SK-N-SH (cell line): ENCODE results near the gene DEXI. TPM values are rescaled to one million over a fixed set of nuclear protein-coding genes. Genes with fewer than 3 reads are reported as not detected.

Experiments
- CTCF ChIA-PET: fragments of 300-600, 350-600 bp; formaldehyde crosslinking; extraction: SDS; loops from one replicate; lab custom pipeline; 2021; lab: Yijun Ruan, JAX
- POLR2A ChIA-PET: fragments of 350-600 bp; sonication (Branson Sonifier 250); formaldehyde crosslinking; extraction: SDS; loops from one replicate; lab custom pipeline; 2020; ENCODE audit warnings: antibody characterized with exemption, inconsistent platforms; lab: Yijun Ruan, JAX
- DNase-seq: peaks from one replicate; pipeline ENCODE4 v3.0.0; 2012
- H2AFZ ChIP-seq: fragments of 200-600 bp; sonication (generic); 2 replicates; pipeline ENCODE4 v1.8.1; 2016; ENCODE audit warnings: antibody characterized with exemption, mild to moderate bottlenecking, low read depth
- H3F3A ChIP-seq: fragments of 200-600 bp; sonication (generic); replicated peaks from 2 replicates; pipeline ENCODE3; 2016; ENCODE audit warnings: antibody characterized with exemption, mild to moderate bottlenecking; ENCODE audit not compliant: insufficient read depth
- H3K27ac ChIP-seq, 2 experiments: fragments of 200-500 bp in 1 of 2; fragments of 200-600 bp in 1 of 2; sonication (Bioruptor generic) in 1 of 2; sonication (generic), shearing (Covaris generic) in 1 of 2; 2 replicates each; pipeline versions ENCODE4 v1.5.1 to v1.6.1; 2014 to 2016; ENCODE audit warnings: low read depth in 2 of 2, inconsistent platforms in 1 of 2, low read length in 1 of 2, mild to moderate bottlenecking in 1 of 2, mixed read lengths in 1 of 2
- H3K27me3 ChIP-seq: fragments of 200-600 bp; sonication (generic), shearing (Covaris generic); 2 replicates; pipeline ENCODE4 v1.6.1; 2016; ENCODE audit warnings: mixed run types; ENCODE audit not compliant: insufficient read depth
- H3K36me3 ChIP-seq, 2 experiments: fragments of 200-500 bp in 1 of 2; fragments of 200-600 bp in 1 of 2; sonication (Bioruptor generic) in 1 of 2; sonication (generic) in 1 of 2; replicated peaks in 1 of 2; 2 replicates each; pipeline versions ENCODE3 to v1.5.1; 2014 to 2016; ENCODE audit warnings: low read length in 1 of 2, mild to moderate bottlenecking in 1 of 2; ENCODE audit not compliant: insufficient read depth in 2 of 2, control insufficient read depth in 1 of 2
- H3K4me1 ChIP-seq, 2 experiments: fragments of 200-500 bp in 1 of 2; fragments of 200-600 bp in 1 of 2; sonication (Bioruptor generic) in 1 of 2; sonication (generic), shearing (Covaris generic) in 1 of 2; 2 replicates each; pipeline versions ENCODE4 v1.5.1 to v1.6.1; 2014 to 2016; ENCODE audit warnings: low read depth in 1 of 2, low read length in 1 of 2, mixed run types in 1 of 2; ENCODE audit not compliant: insufficient read depth in 2 of 2, control insufficient read depth in 1 of 2
- H3K4me2 ChIP-seq: fragments of 200-600 bp; sonication (generic), shearing (Covaris generic); 2 replicates; pipeline ENCODE4 v1.6.1; 2017; ENCODE audit warnings: mixed run types
- H3K4me3 ChIP-seq, 2 experiments: fragments of 200-500 bp in 1 of 2; fragments of 200-600 bp in 1 of 2; sonication (Bioruptor generic) in 1 of 2; sonication (generic), shearing (Covaris generic) in 1 of 2; 2 replicates each; pipeline versions ENCODE4 v1.5.1 to v1.8.1; 2014 to 2016; ENCODE audit warnings: low read depth in 2 of 2, inconsistent platforms in 1 of 2, low read length in 1 of 2, mild to moderate bottlenecking in 1 of 2, mixed read lengths in 1 of 2, moderate library complexity in 1 of 2
- H3K79me2 ChIP-seq: fragments of 200-600 bp; sonication (generic); 2 replicates; pipeline ENCODE4 v1.8.1; 2017; ENCODE audit warnings: mild to moderate bottlenecking; ENCODE audit not compliant: insufficient read depth
- H3K9ac ChIP-seq: fragments of 200-600 bp; sonication (generic); 2 replicates; pipeline ENCODE4 v1.6.1; 2017; ENCODE audit warnings: mixed run types
- H3K9me2 ChIP-seq: fragments of 200-600 bp; sonication (generic); 2 replicates; pipeline ENCODE4 v1.6.1; 2017; ENCODE audit warnings: mixed run types
- H3K9me3 ChIP-seq: fragments of 200-600 bp; sonication (generic); 2 replicates; pipeline ENCODE4 v1.6.1; 2017; ENCODE audit warnings: mixed run types, mild to moderate bottlenecking, moderate library complexity
- H4K20me1 ChIP-seq: fragments of 200-600 bp; sonication (generic); 2 replicates; pipeline ENCODE4 v1.6.1; 2017; ENCODE audit warnings: mild to moderate bottlenecking, mixed run types; ENCODE audit not compliant: insufficient read depth
- ELF1 ChIP-seq: IDR thresholded peaks from 2 replicates; pipeline ENCODE4 v1.4.0; 2012
- EP300 ChIP-seq, 2 experiments: IDR thresholded peaks; 2 replicates each; pipeline versions ENCODE4 v1.4.0 to v1.6.1; 2012; ENCODE audit warnings: borderline replicate concordance in 1 of 2, low read depth in 1 of 2, low read length in 1 of 2
- FOXM1 ChIP-seq: IDR thresholded peaks from 2 replicates; pipeline ENCODE4 v1.4.0; 2012; ENCODE audit warnings: low read depth, mild to moderate bottlenecking
- GATA2 ChIP-seq: sonication (generic); formaldehyde crosslinking; IDR thresholded peaks from 2 replicates; pipeline ENCODE4 v1.5.0; 2020; ENCODE audit warnings: mild to moderate bottlenecking, missing genetic modification reagents
- MEF2A ChIP-seq: IDR thresholded peaks from 2 replicates; pipeline ENCODE4 v1.4.0; 2012; ENCODE audit warnings: low read depth, borderline replicate concordance
- MXI1 ChIP-seq: IDR thresholded peaks from 2 replicates; pipeline ENCODE4 v1.6.1; 2012; ENCODE audit warnings: mild to moderate bottlenecking, low read depth, low read length, improper control_type of control experiment
- NFIC ChIP-seq: IDR thresholded peaks from 2 replicates; pipeline ENCODE4 v1.4.0; 2012; ENCODE audit warnings: borderline replicate concordance
- NRF1 ChIP-seq: IDR thresholded peaks from 2 replicates; pipeline ENCODE4 v1.6.1; 2012; ENCODE audit warnings: low read depth, mild to moderate bottlenecking, low read length
- POLR2AphosphoS5 ChIP-seq: IDR thresholded peaks from 2 replicates; pipeline ENCODE4 v1.6.1; 2012; ENCODE audit warnings: low read depth, low read length
- RAD21 ChIP-seq: IDR thresholded peaks from 2 replicates; pipeline ENCODE4 v1.6.1; 2012; ENCODE audit warnings: mild to moderate bottlenecking, low read length
- RFX5 ChIP-seq: IDR thresholded peaks from 2 replicates; pipeline ENCODE4 v1.6.1; 2012; ENCODE audit warnings: mild to moderate bottlenecking, improper control_type of control experiment, low read length
- RXRA ChIP-seq: IDR thresholded peaks from 2 replicates; pipeline ENCODE4 v1.4.0; 2012; ENCODE audit warnings: low read depth, mild to moderate bottlenecking, borderline replicate concordance
- SIN3A ChIP-seq: IDR thresholded peaks from 2 replicates; pipeline ENCODE4 v1.6.1; 2012; ENCODE audit warnings: low read depth, mild to moderate bottlenecking, low read length, moderate library complexity, borderline replicate concordance
- SMC3 ChIP-seq: IDR thresholded peaks from 2 replicates; pipeline ENCODE4 v1.6.1; 2012; ENCODE audit warnings: low read depth, low read length, improper control_type of control experiment
- TCF12 ChIP-seq: IDR thresholded peaks from 2 replicates; pipeline ENCODE4 v1.4.0; 2012
- YY1 ChIP-seq: IDR thresholded peaks from 2 replicates; pipeline ENCODE4 v1.4.0; 2012; ENCODE audit warnings: low read depth, mild to moderate bottlenecking
- WGBS: methylation state at CpG from one replicate; pipeline ENCODE4 v1.1.6; 2017; ENCODE audit warnings: low lambda C conversion rate; 5-methylcytosine and 5-hydroxymethylcytosine counted together
- polyA plus RNA-seq, 3 experiments: library from polyadenylated mRNA; depleted of rRNA; stranded (reverse); fragments of >200 nt; gene quantifications; 2 replicates each; pipeline ENCODE4 v1.2.3, GENCODE V29; 2012
- TF ChIP-seq, protein P1 (sequence below): fragments of 150-350 bp; IDR thresholded peaks from 2 replicates; pipeline ENCODE4 v1.6.1; 2016; ENCODE audit warnings: mild to moderate bottlenecking, low read depth, low read length
- TF ChIP-seq, protein P2 (sequence below): IDR thresholded peaks from 2 replicates; pipeline ENCODE4 v1.4.0; 2012; ENCODE audit warnings: low read depth, borderline replicate concordance
- TF ChIP-seq, protein P3 (sequence below): fragments of 200-600 bp; sonication (generic); IDR thresholded peaks from 2 replicates; pipeline ENCODE4 v1.6.1; 2017; ENCODE audit warnings: antibody characterized with exemption, mild to moderate bottlenecking, moderate library complexity
- TF ChIP-seq, protein P4 (sequence below): IDR thresholded peaks from 2 replicates; pipeline ENCODE4; 2012

Gene DEXI
- polyA plus RNA-seq, 1 of the 3 experiments (the other 2 are of a cell fraction): 55.5 TPM

DNA sequence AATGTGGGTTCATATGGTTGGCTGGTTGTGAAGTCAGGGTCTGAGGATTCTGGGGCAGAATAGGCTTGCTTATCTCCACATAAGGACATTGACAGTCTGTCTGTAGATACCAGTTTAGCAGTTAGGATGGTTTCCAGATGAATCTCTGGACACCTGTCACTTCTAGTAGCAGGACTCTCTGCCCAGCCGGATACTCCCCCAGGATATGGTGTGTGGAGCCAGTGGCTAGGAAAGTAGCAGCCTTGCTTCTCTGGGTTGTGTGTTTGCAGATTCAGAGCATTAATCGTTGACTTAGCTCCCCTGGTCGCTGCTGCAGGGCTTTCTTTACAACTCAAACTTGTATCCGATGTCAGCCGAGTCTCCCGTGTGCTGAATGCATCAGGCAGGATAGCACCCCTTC is 47.3 kb upstream of the DEXI start:
- TF ChIP-seq, protein P1, sequence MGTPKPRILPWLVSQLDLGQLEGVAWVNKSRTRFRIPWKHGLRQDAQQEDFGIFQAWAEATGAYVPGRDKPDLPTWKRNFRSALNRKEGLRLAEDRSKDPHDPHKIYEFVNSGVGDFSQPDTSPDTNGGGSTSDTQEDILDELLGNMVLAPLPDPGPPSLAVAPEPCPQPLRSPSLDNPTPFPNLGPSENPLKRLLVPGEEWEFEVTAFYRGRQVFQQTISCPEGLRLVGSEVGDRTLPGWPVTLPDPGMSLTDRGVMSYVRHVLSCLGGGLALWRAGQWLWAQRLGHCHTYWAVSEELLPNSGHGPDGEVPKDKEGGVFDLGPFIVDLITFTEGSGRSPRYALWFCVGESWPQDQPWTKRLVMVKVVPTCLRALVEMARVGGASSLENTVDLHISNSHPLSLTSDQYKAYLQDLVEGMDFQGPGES: no peak
- TF ChIP-seq EP300 (IDR thresholded peaks at IDR 0.05; ENCODE audit: borderline replicate concordance in 1 of 2, low read depth in 1 of 2, low read length in 1 of 2) (peak in 1 of 2 experiments; percentile 64; a peak in 2 of 4 replicates), FOXM1 (no peak), NRF1 (no peak), GATA2 (peak; percentile 51), RFX5 (no peak), MEF2A (no peak), POLR2AphosphoS5 (no peak), MXI1 (no peak)
- TF ChIP-seq, protein P2, sequence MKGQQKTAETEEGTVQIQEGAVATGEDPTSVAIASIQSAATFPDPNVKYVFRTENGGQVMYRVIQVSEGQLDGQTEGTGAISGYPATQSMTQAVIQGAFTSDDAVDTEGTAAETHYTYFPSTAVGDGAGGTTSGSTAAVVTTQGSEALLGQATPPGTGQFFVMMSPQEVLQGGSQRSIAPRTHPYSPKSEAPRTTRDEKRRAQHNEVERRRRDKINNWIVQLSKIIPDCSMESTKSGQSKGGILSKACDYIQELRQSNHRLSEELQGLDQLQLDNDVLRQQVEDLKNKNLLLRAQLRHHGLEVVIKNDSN: no peak
- H3K9me2 ChIP-seq: no peaks in the 10 kb centered on the region
- H4K20me1 ChIP-seq: no peaks in the 10 kb centered on the region
- peaks cover 11 to 25% of the 10 kb centered on the region in 2 experiments; a peak in 3 of 4 replicates for H3K4me1 ChIP-seq
- no peak overlapping the region for H2AFZ ChIP-seq
- H3K79me2 ChIP-seq: no peaks in the 10 kb centered on the region
- no peak overlapping the region for H3K9ac ChIP-seq
- H3K27me3 ChIP-seq: no peaks in the 10 kb centered on the region
- ChIA-PET POLR2A (no interaction called here), CTCF (interaction anchor here (1.1 to 1.7 kb wide), 4 partner anchors 16 to 266 kb away, joined by 3 to 7 read pairs (median 4); partner anchors contain the start of gene SOCS1)
- no peak overlapping the region for H3K4me3 ChIP-seq
- peak overlapping the region in 1 of 2 experiments; percentile 11; a peak in 1 of 4 replicates for H3K27ac ChIP-seq
- H3K4me2 ChIP-seq: no peak overlapping the region
- H3K36me3 ChIP-seq: peaks cover 8 to 13% of the 10 kb centered on the region in 2 experiments
- H3K9me3 ChIP-seq: no peaks in the 10 kb centered on the region
- DNase-seq: peak; percentile 45
- 87% methylated on average over 6 of the region's 6 CpGs for WGBS
- H3F3A ChIP-seq: peaks cover 5% of the 10 kb centered on the region

DNA sequence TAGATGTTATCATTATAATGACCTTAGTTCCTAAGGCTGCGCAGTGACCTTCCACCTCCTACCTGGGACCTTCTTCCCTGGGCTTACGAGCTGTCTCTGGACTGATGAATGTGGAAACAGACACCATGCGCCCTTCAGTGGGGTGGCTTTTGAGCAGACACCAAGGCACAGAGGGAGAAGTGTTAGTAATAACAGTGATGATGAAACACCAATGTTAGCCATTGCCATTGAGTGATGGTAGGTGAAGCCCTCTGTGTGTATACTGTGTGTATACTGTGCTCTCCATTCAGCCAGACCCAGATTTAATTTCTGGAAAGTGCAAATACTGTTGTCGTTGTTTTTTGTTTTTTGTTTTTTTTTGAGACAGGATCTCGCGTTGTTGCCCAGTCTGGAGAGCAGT is 46.6 kb upstream of the DEXI start:
- Histone ChIP-seq H3K36me3 (peaks cover 7 to 12% of the 10 kb centered on the region in 2 experiments), H3K9ac (no peak overlapping the region), H3F3A (peaks cover 5% of the 10 kb centered on the region), H3K79me2 (no peaks in the 10 kb centered on the region), H2AFZ (no peak overlapping the region), H3K27me3 (no peaks in the 10 kb centered on the region), H3K4me2 (no peak overlapping the region), H3K9me2 (no peaks in the 10 kb centered on the region), H3K27ac (no peak overlapping the region), H4K20me1 (no peaks in the 10 kb centered on the region), H3K4me1 (peaks cover 11 to 25% of the 10 kb centered on the region in 2 experiments; a peak in 3 of 4 replicates), H3K4me3 (no peak overlapping the region), H3K9me3 (no peaks in the 10 kb centered on the region)
- CTCF ChIA-PET: interaction anchor here (1.1 kb wide), 1 partner anchor 17 kb away, joined by 3 read pairs; no protein-coding TSS in a partner anchor
- no peak for TF ChIP-seq SMC3
- TF ChIP-seq SIN3A: no peak
- TF ChIP-seq NFIC: no peak
- TF ChIP-seq RAD21: no peak
- TF ChIP-seq RFX5: no peak
- no peak for TF ChIP-seq ELF1
- TF ChIP-seq POLR2AphosphoS5: no peak
- TF ChIP-seq GATA2: no peak
- TF ChIP-seq, protein P3, sequence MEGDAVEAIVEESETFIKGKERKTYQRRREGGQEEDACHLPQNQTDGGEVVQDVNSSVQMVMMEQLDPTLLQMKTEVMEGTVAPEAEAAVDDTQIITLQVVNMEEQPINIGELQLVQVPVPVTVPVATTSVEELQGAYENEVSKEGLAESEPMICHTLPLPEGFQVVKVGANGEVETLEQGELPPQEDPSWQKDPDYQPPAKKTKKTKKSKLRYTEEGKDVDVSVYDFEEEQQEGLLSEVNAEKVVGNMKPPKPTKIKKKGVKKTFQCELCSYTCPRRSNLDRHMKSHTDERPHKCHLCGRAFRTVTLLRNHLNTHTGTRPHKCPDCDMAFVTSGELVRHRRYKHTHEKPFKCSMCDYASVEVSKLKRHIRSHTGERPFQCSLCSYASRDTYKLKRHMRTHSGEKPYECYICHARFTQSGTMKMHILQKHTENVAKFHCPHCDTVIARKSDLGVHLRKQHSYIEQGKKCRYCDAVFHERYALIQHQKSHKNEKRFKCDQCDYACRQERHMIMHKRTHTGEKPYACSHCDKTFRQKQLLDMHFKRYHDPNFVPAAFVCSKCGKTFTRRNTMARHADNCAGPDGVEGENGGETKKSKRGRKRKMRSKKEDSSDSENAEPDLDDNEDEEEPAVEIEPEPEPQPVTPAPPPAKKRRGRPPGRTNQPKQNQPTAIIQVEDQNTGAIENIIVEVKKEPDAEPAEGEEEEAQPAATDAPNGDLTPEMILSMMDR: no peak
- TF ChIP-seq MEF2A: no peak
- TF ChIP-seq, protein P4, sequence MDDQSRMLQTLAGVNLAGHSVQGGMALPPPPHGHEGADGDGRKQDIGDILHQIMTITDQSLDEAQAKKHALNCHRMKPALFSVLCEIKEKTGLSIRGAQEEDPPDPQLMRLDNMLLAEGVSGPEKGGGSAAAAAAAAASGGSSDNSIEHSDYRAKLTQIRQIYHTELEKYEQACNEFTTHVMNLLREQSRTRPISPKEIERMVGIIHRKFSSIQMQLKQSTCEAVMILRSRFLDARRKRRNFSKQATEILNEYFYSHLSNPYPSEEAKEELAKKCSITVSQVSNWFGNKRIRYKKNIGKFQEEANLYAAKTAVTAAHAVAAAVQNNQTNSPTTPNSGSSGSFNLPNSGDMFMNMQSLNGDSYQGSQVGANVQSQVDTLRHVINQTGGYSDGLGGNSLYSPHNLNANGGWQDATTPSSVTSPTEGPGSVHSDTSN: no peak
- TF ChIP-seq TCF12: no peak
- no peak for TF ChIP-seq EP300 (IDR thresholded peaks at IDR 0.05; ENCODE audit: borderline replicate concordance in 1 of 2, low read depth in 1 of 2, low read length in 1 of 2)
- no peak for TF ChIP-seq RXRA
- TF ChIP-seq, protein P2: no peak
- TF ChIP-seq NRF1: no peak
- no peak for TF ChIP-seq YY1
- DNase-seq: no peak
- POLR2A ChIA-PET: no interaction called here
- 95% methylated on average over 6 of the region's 6 CpGs for WGBS
